AG08395 (cell line): ENCODE measurements around the gene B4GALT6.

Source experiments
- DNase-seq: peaks from one replicate; pipeline ENCODE4 v3.0.0; 2012; ENCODE audit warnings: mixed read lengths, low spot score

Gene B4GALT6

GRCh38 chr18:31633392-31634330, 50.7 kb downstream of the B4GALT6 start:
- DNase-seq: no peak

DNA sequence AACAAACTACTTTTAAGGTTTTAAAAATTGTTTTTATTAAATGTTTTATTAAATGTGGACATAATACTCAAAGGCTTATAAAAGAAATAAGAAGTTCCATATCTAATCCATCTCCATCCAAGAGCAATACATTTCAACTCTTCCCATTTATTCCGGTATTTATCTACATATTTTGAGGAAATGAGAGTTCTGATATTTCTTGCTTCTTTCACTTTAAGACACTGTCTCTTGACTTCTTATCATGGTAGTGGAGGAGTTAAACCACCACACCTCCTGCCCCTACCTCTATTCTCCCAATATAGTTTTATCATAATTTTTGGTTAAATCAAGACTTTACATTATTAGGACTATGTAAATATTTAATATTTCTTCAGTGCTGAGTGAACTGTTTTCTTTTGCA, 52.0 kb downstream of the B4GALT6 start:
- DNase-seq: no peak

DNA sequence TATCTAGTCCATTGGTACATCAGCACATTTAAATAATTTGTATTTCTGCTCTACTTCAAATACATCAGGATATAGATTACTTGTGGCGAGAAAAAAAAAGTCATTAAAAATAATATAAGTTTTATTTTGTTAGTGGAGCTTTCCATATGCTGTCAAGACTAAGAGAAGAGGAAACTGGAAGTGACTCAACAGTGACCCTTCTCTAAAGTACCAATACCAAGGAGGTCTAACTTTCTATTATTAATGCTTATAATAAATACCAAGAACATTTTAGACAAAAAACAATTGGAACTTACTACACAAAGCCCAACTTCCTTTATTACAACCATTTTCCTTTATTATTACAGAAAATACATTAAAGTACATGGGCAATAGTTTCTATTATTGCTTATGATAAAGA, 52.9 kb downstream of the B4GALT6 start:
- no peak for DNase-seq

GRCh38 chr18:31630549-31630948, 53.8 kb downstream of the B4GALT6 start:
- DNase-seq: no peak

DNA sequence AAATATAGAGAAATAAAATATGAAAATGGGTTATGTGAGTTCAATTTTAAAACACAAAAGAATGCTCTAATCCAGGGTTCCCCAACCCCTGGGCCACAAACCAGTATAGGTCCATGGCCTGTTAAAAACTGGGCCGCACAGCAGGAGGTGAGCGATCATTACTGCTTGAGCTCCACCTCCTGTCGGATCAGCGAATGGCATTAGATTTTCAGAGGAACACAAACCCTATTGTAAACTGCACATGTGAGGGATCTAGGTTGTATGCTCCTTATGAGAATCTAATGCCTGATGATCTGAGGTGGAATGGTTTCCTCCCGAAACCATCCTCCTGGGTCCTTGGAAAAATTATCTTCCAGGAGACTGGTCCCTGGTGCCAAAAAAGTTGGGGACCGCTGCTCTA, 58.0 kb downstream of the B4GALT6 start:
- no peak for DNase-seq

DNA sequence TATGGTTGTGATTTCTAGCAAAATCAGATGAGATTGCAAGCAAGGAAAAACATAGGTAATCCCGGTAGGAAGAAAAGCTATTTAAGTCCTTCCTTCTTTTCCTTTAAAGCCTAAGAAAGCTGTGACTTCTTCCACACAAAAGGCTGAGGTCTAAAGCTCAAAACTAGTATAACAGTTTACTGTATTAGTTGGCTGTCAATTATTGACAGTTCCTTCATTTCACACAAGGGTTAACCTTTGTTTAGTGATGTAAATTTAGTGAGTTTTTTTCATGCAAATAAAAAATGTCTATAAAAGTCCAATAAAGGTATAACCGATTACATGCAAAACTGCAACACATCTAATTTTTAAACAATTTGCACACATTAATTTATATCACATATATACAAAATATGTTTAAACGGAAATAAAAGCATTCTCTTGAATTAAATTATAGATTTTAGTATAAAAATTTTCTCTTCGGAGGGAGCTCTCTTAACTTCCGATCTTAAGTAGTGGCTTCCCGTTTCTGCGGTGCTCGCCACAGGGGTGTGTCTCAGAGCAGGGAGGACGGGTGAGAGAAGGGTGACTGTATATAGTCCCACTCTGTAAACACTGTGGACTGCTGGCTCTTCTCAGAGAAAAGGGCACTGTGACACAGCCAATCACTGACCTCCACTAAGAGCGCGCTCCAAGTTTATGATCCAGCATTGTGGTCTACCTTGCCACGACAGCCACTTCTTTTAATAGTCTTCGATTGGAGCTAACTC, 59.3 kb downstream of the B4GALT6 start:
- no peak for DNase-seq

DNA sequence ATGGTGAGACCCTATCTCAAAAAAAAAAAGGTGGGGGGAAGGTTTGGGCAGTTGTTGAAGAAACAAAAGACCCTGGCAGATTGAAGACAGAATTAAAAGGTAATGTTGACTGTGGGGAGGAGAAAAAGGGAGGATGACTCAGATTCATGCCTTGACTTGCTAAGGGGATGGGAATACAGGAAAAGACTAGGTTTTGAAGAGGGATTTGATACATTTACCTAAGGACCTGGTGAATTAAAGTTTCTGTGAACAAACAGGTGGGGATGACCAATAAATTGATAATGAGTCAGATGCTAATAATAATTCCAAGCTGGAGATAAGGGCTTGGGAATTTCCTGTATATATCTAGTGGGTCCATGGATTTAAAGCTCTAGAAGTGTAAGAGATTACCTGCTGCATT, 65.1 kb downstream of the B4GALT6 start:
- DNase-seq: no peak

DNA sequence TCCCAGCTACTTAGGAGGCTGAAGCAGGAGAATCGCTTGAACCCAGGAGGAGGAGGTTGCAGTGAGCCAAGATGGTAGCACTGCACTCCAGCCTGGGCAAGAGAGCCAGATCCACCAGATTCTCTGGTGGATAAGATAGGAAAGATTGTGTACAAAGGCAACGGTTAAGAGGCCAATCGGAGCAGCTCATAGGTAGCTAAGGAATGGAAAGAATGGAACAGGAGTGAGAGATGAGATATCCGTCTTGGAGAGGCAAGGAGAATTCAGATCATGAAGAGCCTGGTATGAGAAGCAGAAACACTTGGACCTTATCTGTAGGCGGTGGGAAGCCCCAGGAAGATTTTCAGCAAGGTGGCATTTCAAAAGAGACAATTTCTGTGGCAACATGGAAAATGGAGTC, 65.6 kb downstream of the B4GALT6 start:
- no peak for DNase-seq

DNA sequence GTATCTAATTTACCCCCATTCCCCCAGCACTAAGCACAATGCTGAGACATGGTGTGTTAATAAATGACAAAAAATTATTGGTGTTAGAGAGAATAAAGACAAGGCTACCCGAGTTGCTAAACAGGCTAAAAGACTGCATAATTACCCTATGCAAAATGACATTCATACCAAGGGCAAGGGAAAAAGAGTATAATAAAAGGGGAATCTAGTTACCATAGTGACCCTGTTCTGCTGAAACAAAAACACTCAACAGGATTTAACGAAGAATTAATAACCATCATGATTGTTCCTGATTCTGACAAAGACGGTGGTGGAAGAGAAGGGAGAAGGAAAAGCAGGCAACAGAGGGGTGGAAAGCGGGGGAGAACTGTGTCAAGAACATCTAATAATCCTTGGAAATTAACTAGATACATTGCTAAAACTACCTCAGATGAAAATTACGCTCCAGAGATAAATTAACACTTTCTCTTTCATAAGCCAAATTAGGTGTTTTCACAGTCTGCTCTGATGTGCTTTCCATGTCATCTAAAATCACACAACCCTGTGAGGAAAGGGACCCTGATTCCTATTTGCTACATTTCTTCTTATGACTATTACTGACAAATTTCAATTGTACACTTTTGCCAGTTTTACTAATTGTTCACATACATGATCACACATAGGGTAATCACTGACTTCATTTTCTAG, 67.2 kb downstream of the B4GALT6 start:
- DNase-seq: no peak

DNA sequence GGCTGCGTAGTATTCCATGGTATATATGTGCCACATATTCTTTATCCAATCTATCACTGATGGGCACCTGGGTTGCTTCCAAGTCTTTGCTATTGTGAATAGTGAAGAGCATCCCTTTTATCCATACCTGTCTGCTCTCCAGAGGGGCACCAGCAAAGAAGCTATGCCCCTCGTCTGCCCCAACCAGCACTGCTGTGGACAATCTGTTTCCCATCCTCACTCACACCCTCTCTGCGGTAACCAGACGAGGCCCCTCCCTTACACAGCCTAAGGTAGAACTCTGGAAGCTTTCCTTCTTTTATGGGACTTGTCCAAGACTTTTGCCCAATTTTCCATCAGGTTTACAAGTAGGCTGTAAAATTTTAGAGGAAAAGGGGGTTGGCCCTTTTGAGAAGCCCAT, 67.8 kb downstream of the B4GALT6 start:
- DNase-seq: no peak

- no peak for DNase-seq
These were observed 70.3 kb downstream of the B4GALT6 start for GRCh38 chr18:31614044-31614443.

DNA sequence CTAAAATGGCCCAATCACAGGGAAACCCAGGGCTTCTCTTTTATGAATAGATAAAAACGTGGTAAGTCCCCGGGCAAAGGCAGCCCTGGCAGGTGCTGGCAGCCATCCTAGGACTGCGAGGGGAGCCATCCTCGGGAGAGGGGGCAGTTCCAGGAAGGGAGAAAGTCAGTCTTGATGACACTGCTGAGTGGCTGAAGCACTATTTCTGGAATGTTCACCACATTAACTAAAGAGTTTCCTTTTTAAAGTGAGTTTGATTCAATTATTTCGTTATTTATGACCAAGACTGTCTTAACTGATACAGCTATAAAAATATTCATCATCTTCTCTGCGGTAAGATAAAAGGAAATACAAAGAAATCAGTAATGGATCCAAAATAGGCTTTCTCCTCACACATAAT, 72.3 kb downstream of the B4GALT6 start:
- DNase-seq: no peak

GRCh38 chr18:31611511-31611910, 72.9 kb downstream of the B4GALT6 start:
- no peak for DNase-seq

DNA sequence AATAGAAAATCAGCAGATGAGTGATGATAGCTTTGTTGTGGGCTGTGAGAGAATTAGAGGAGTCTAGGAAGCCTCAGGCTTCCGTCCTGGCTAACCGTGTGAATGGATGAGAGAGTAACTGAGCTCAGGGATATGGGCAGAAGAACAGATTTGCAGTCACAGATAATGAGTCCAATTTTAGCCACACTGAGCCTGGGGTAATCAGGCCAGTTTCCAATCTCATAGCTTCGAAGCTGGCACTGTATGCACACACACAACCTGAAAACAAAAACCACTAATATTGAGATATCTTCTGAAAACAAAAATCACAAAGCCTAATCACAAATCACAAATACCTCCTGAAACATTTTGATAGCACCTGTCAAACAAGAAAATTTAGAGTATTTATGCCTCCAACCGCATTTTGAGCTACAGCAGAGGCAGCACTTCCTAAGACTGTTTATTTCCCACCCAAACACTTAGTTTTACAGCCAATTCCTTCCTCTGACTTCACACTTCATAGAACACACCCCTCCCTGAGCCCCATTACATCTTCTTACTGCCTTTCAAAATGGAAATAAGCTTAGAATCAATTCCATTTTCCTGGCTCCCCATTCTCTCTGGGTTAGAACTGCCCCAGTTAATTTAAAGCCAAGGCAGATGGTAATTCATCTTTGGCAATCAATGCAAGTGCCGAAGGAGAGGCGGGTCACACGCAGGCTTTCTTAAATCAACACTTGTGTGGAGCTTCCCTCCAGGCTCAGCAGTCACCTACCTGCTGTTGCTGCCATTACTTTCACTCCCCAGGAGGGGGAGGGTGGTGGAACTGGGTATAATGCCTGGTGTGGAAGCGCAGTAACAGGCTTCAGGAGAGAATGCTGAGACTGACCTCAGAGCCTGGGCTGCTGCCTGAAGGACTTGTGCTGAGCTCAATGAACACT, 73.8 kb downstream of the B4GALT6 start:
- no peak for DNase-seq

GRCh38 chr18:31609886-31610285, 74.5 kb downstream of the B4GALT6 start:
- no peak for DNase-seq

DNA sequence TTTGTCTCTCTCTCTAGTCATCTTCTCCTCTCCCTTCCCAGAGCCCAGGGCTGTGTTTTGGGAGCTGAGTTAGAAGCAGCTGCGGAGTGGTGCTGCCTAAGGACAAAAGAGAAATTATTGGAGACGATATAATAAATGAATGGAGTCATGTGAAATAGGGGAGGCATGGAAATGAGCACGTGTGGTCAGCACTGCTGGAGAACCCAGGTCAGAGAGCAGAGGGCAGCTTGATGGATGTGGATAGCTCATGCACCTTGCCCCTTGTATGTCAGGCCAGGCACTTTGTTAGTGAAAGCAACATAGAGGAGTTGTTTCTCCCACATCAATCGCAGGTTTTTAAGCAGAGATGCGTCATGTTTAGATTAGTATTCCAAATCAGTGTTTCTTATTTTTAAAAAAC, 77.0 kb downstream of the B4GALT6 start:
- DNase-seq: no peak

- no peak for DNase-seq
These were observed 78.1 kb downstream of the B4GALT6 start for GRCh38 chr18:31606265-31606664.

GRCh38 chr18:31603315-31603714, 81.1 kb downstream of the B4GALT6 start:
- DNase-seq: no peak

GRCh38 chr18:31598021-31598805, 86.2 kb downstream of the B4GALT6 start:
- DNase-seq: no peak

GRCh38 chr18:31596081-31596872, 88.1 kb downstream of the B4GALT6 start:
- no peak for DNase-seq
